ENCODE data around the gene LRRC8E. TPM values are rescaled to one million over a fixed set of nuclear protein-coding genes. Genes with fewer than 3 reads are reported as not detected.

The LRRC8E gene
- total RNA-seq, 2 donors from 2014 or later: 2.8 to 3.4 TPM

DNA sequence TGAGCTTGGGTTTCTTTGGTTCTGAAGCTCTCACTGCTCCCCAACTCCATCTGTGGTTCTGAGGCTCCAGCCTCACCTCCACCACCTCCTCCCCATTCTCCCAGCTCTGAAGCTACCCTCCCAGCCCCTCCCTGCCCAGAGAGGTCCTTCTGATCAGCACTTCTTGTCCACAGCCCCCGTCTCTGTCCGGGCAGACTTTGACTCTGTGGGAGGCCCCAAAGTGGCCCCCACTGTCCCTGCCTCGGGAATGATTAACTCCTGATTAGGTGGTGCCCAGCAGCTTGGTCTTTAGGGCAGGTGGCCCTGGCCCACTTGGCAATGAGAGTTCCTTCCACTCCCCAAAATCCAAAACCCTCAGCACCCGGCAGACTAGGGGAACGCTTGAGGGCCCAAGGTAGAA is 43.9 kb upstream of the LRRC8E start:
- no peak overlapping the region for H3K9ac ChIP-seq (ENCODE audit: extremely low read depth, low read length, poor library complexity, severe bottlenecking)
- H3K4me3 ChIP-seq (ENCODE audit: low read length): no peak overlapping the region
- H3K36me3 ChIP-seq (ENCODE audit: control insufficient read depth, insufficient read depth, low read length): no peaks in the 10 kb centered on the region
- no peak for DNase-seq
- TF ChIP-seq, protein P1, sequence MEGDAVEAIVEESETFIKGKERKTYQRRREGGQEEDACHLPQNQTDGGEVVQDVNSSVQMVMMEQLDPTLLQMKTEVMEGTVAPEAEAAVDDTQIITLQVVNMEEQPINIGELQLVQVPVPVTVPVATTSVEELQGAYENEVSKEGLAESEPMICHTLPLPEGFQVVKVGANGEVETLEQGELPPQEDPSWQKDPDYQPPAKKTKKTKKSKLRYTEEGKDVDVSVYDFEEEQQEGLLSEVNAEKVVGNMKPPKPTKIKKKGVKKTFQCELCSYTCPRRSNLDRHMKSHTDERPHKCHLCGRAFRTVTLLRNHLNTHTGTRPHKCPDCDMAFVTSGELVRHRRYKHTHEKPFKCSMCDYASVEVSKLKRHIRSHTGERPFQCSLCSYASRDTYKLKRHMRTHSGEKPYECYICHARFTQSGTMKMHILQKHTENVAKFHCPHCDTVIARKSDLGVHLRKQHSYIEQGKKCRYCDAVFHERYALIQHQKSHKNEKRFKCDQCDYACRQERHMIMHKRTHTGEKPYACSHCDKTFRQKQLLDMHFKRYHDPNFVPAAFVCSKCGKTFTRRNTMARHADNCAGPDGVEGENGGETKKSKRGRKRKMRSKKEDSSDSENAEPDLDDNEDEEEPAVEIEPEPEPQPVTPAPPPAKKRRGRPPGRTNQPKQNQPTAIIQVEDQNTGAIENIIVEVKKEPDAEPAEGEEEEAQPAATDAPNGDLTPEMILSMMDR (conservative IDR thresholded peaks at IDR 0.05): no peak
- no peaks in the 10 kb centered on the region for H3K4me1 ChIP-seq (ENCODE audit: control insufficient read depth, insufficient read depth, low read length)
- H3K9me3 ChIP-seq (ENCODE audit: control insufficient read depth, low read length): no peaks in the 10 kb centered on the region
- WGBS, 2 experiments (ENCODE audit: insufficient coverage in 1 of 2, insufficient read length in 1 of 2): 81% methylated on average over 5 of the region's 5 CpGs; no CpG with 5 or more reads in 1 of the 2 experiments
- no peaks in the 10 kb centered on the region for H3K9me3 Mint-ChIP-seq
- no peak overlapping the region for H3K27ac ChIP-seq (ENCODE audit: low read depth, low read length)
- peaks cover 15% of the 10 kb centered on the region for H3K27me3 Mint-ChIP-seq (ENCODE audit: insufficient read depth)
- H3K27ac Mint-ChIP-seq: no peak overlapping the region
- no peaks in the 10 kb centered on the region for H3K4me1 Mint-ChIP-seq
- no peaks in the 10 kb centered on the region for H3K27me3 ChIP-seq (ENCODE audit: control insufficient read depth, insufficient read depth, low read length, poor library complexity, severe bottlenecking)
- no peaks in the 10 kb centered on the region for H3K36me3 Mint-ChIP-seq (ENCODE audit: low read depth)
- no peak overlapping the region for H3K4me3 Mint-ChIP-seq

DNA sequence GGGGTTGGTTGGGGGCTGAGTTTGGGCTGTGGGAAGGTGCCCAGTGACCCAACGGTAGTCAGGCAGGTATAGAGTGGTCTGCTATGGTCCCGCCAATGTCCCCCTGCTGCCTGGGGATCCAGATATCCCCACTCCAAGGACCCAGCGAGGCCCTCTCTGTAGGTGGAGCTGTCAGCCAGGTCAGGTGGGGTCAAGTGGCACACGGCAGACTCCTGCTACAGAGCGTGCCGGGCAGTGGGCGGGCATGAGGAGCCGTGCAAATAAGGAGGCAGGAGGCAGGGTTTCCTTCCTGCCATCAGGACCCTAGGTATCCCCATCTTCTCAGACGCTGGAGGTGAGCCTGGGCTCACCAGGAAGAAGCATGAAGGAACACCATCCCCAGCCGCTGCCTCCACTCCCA is 43.4 kb upstream of the LRRC8E start:
- Mint-ChIP-seq H3K4me1 (no peaks in the 10 kb centered on the region), H3K36me3 (ENCODE audit: low read depth) (no peaks in the 10 kb centered on the region), H3K27ac (no peak overlapping the region), H3K27me3 (ENCODE audit: insufficient read depth) (peaks cover 10% of the 10 kb centered on the region), H3K9me3 (no peaks in the 10 kb centered on the region), H3K4me3 (no peak overlapping the region)
- DNase-seq: no peak
- no peaks in the 10 kb centered on the region for H3K27me3 ChIP-seq (ENCODE audit: control insufficient read depth, insufficient read depth, low read length, poor library complexity, severe bottlenecking)
- TF ChIP-seq, protein P1 (conservative IDR thresholded peaks at IDR 0.05): no peak
- H3K4me1 ChIP-seq (ENCODE audit: control insufficient read depth, insufficient read depth, low read length): no peaks in the 10 kb centered on the region
- 77 to 91% methylated on average over 7 to 10 of the region's 10 CpGs for WGBS, 2 experiments (ENCODE audit: insufficient coverage in 1 of 2, insufficient read length in 1 of 2)
- no peaks in the 10 kb centered on the region for H3K36me3 ChIP-seq (ENCODE audit: control insufficient read depth, insufficient read depth, low read length)
- H3K9me3 ChIP-seq (ENCODE audit: control insufficient read depth, low read length): no peaks in the 10 kb centered on the region
- H3K9ac ChIP-seq (ENCODE audit: extremely low read depth, low read length, poor library complexity, severe bottlenecking): no peak overlapping the region
- H3K27ac ChIP-seq (ENCODE audit: low read depth, low read length): no peak overlapping the region
- no peak overlapping the region for H3K4me3 ChIP-seq (ENCODE audit: low read length)

DNA sequence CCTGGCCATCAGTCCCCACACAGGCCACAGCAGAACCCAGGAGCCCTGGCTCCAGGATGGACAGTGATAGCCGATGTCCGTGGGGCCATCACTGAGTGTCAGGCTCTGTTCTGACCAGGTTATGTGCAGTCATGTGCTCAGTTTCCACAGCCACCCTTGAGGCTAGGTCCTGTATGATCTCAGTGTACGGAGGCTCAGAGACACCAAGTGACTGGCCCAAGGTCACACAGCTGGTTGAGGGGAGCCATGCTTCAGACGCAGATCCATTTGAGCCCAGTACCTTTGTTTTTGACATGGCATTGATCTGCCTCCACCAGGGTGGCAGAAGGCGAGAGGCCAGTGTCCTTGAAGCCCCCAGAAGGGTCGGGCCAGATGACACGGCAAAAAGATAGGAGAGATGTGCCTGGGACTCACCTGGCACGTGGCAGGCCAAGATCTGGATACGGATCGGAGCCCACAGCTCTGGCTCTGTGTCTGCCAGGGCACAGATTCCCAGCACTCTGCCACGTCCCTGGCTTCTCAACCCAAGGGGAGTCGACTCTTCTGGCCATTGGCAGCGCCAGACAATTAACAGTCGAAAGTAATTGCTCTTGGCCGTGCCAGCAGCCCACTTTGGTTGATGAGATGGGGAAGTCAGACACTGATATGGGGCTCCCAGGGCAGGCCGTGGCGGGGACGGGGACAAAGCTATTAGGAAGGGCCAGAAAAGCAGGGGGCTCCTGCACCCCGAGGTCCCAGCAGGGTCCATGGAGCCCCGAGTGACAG is 42.7 kb upstream of the LRRC8E start:
- Histone ChIP-seq H3K27me3 (ENCODE audit: control insufficient read depth, insufficient read depth, low read length, poor library complexity, severe bottlenecking) (no peaks in the 10 kb centered on the region), H3K27ac (ENCODE audit: low read depth, low read length) (no peak overlapping the region), H3K4me3 (ENCODE audit: low read length) (no peak overlapping the region), H3K4me1 (ENCODE audit: control insufficient read depth, insufficient read depth, low read length) (no peaks in the 10 kb centered on the region), H3K36me3 (ENCODE audit: control insufficient read depth, insufficient read depth, low read length) (no peaks in the 10 kb centered on the region), H3K9ac (ENCODE audit: extremely low read depth, low read length, poor library complexity, severe bottlenecking) (no peak overlapping the region), H3K9me3 (ENCODE audit: control insufficient read depth, low read length) (no peaks in the 10 kb centered on the region)
- H3K27ac Mint-ChIP-seq: no peak overlapping the region
- no peaks in the 10 kb centered on the region for H3K4me1 Mint-ChIP-seq
- 90 to 92% methylated on average over 15 to 20 of the region's 20 CpGs for whole genome bisulfite sequencing, 2 experiments (ENCODE audit: insufficient coverage in 1 of 2, insufficient read length in 1 of 2)
- TF ChIP-seq, protein P1 (conservative IDR thresholded peaks at IDR 0.05): no peak
- DNase-seq: peak; percentile 32
- H3K9me3 Mint-ChIP-seq: no peaks in the 10 kb centered on the region
- no peaks in the 10 kb centered on the region for H3K36me3 Mint-ChIP-seq (ENCODE audit: low read depth)
- H3K4me3 Mint-ChIP-seq: no peak overlapping the region
- H3K27me3 Mint-ChIP-seq (ENCODE audit: insufficient read depth): peaks cover 6% of the 10 kb centered on the region

All from endodermal cell (in vitro differentiated cells).